Measurements from ENCODE around the gene COL5A1.
"Not testable (repeated sequence)": the region's sequence is repeated elsewhere in the genome, so short reads cannot be mapped to it uniquely, and the experiment has no call there.

Gene COL5A1

DNA sequence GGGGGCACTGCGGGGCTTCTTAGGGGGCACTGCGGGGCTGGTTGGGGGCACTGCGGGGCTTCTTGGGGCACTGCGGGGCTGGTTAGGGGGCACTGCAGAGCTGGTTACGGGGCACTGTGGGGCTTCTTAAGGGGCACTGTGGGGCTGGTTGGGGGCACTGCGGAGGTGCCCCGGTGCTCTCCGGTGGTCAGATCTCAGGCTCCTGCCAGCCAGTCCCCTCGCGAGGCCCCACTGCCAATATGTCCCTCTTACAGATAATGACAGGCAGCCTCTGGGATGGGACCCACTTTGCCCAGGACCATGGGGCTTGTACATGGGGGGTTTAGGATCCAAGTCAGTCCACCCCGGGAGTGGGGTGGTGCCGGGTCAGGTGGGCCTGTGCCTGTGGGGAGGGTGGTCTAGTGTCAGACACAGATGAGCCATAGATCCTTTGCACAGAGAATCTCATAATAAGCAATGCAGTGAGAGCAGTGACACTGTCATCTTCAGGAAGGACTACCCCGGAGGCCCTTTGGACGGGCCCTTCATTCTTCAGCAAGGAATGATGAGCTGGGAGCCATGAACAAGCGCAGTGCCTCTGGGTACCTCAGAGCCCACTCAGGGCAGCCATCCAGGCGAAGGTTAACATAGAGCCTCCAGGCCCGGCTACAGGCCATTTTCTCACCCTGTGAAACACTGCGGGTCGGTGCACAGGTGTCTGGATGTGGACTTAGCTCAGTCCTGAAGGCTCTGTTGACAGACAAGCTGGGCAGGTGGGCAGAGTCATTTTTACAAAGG is 38.2 kb downstream of the COL5A1 start:
- DNase-seq: no peak

- DNase-seq: no peak
Measured at GRCh38 chr9:134680393-134681060, 38.9 kb downstream of the COL5A1 start.

DNA sequence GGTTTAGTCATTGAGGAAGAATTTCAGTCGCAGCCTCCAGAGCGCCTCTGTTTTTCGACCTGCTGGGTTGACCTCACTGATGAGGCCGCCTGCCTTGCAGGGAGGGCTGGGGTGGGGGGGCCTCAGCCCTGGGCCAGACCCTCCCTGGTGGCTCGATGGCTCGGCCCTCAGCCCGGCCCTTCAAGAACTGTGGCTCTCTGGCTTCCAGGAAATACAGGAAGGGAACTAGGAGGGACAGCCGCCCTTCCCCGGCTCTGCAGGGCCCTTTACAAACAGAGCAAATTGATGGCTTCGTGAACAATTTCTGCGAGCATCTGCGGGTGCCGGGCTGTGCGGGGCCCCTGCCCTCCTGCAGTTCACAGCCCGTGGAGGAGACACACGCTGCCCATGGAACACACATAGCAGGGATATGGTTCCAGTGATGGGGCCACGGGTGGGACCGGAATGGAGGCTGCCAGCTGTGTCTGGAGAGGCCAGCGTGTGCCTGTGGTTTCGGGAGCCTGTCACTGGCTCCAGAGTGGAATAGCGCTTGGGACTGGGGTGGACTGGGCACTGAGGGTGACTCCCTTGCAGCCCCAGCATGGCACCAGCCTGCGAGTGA is 39.6 kb downstream of the COL5A1 start:
- no peak for DNase-seq

DNA sequence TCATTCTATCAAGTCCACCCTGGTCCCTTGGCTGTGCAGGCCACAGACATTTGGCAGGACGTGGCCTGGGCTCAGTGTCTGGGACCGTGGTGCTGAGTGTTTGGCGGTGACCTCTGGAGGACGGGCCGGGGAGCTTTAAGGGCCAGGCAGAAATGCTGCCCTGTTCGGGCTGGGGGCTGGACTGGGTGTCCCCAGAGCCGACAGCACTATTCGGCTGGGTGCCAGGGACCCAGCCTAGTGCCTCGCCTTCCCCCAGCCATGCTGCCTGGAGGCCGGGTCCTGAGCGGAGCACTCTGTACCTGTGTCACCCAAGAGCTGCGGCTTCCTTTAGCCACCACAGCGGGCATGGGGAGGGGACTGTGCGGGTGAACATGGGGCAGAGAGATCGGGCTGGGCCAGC is 40.4 kb downstream of the COL5A1 start:
- no peak for DNase-seq

DNA sequence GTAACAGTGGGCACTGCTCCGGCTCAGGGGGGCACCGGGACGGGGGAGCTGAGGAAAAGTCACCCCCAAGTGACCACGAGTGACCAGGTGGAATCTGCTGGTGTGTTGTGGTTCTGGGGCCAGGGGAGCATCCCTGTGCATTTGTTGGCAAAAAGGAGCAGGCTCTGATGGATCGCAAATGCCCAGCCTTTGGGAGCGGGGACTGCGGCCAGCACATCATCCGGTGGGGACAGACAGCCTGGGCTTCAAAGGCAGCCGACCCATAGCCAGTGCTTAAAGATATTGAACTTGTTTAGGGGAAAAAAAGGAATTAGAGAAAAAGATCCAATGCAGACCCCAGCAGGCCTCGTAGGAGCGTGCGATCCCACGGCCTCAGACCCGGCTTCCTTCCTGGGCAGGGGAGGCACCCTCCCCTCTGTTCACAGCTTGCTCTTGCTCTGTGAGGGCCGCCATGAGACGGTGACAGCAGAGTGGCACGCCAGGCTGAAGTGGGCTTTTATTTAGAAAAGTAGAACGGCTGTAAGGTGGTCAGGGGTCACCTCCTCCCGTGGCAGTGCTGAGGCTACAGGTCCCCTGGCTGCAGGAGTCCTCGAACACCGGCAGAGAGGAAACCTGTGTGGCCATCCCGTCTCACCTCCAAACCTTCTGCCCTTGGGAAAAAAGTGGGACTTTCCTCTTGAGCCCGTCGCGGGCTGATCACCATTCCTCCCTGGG is 41.2 kb downstream of the COL5A1 start:
- DNase-seq: no peak

GRCh38 chr9:134683714-134684374 is 42.2 kb downstream of the COL5A1 start:
- no peak for DNase-seq

- no peak for DNase-seq
Measured at GRCh38 chr9:134684375-134684723, 42.7 kb downstream of the COL5A1 start.

DNA sequence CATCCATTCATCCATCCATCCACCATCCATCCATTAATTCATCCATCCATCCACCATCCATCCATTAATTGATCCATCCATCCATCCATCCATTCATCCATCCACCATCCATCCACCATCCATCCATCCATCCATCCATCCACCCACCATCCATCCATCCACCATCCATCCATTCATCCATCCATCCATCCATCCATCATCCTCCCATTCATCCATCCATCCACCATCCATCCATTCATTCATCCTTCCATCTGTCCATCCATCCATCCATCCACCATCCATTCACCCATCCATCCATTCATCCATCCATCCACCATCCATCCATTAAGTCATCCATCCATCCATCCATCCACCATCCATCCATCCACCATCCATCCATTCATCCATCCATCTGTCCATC is 43.3 kb downstream of the COL5A1 start:
- not testable (repeated sequence) for DNase-seq

DNA sequence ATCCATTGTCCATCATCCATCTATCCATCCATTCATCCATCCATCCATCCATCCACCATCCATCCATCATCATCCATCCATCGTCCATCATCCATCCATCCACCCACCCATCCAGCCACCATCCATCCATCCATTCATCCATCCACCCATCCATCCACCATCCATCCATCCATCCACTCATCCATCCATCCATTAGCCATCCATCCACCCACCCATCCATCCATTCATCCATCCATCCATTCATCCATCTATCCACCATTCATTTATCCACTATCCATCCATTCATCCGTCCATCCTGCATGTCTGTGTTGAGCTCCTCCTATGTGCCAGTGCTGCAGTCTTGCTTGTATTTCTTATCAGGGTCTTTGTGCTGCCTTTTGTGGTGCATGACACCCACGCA is 44.2 kb downstream of the COL5A1 start:
- DNase-seq: no peak

GRCh38 chr9:134686896-134687295 is 45.3 kb downstream of the COL5A1 start:
- DNase-seq: no peak

DNA sequence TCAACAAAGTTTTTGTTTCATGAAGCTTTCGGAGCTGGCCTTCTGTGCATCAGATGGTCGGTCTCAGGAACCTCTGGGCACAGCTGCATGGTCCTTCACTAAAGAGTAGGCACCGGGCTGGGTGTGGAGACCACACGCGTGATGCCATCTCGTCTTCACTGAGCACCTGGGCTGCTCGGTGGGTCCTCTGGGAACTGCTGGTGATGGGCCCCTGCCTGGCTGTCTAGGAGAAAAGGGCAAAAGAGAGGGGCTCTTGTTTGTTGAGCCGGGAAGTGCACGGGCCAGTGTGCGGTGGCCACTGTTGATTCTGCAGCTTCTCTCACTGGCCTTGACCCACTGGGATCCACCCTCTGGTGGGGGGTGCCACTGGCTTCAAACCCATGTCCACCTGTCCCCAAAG is 46.0 kb downstream of the COL5A1 start:
- DNase-seq: no peak

DNA sequence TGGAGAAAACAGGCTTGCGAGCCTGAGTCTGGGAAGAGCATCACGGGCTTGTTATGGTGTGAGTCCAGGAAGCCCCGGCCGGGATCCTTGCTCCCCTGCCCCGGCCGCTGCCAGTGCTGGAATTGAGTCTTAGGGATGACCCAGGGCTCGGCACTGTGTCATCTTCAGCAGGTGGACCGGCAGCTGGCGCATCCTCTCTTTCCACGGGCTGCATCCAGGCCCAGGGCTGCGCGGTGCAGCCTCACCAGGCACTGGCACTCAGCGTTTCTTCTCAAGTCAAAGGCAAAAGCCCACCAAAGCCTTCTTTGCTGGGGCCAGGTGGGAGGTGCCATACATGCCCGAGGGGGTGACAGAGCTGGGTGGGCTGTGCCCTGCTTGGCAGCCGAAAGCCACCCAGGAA is 46.6 kb downstream of the COL5A1 start:
- no peak for DNase-seq

DNA sequence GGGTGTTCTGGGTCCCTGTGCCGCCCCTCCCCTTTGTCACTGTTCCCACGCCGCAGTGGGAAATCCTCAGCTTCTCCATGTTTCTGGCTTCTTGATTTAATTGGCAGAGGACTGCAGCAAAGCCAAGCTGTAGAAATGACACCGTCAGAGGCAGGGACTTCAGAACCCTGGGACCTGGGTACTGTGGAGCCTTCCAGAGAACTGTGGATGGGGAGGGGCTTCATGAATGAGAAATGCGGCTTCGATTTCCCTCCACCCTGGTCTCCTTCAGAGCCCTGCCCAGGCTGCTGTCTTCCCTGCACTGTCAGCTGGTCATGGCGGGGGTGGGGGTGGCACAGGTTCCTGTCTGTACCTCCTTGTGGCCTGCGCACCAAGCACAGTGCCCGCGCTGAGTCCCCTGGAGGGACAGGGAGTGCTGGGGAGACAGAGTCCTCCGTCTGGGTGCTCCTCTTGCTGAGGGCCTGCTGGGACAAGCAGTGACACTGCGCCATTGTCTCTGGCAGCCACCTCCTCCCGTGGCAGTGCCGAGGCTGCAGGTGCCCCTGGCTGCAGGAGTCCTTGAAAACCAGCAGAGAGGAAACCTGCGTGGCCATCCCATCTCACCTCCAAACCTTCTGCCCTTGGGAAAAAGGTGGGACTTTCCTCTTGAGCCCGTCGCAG is 47.2 kb downstream of the COL5A1 start:
- DNase-seq: no peak

DNA sequence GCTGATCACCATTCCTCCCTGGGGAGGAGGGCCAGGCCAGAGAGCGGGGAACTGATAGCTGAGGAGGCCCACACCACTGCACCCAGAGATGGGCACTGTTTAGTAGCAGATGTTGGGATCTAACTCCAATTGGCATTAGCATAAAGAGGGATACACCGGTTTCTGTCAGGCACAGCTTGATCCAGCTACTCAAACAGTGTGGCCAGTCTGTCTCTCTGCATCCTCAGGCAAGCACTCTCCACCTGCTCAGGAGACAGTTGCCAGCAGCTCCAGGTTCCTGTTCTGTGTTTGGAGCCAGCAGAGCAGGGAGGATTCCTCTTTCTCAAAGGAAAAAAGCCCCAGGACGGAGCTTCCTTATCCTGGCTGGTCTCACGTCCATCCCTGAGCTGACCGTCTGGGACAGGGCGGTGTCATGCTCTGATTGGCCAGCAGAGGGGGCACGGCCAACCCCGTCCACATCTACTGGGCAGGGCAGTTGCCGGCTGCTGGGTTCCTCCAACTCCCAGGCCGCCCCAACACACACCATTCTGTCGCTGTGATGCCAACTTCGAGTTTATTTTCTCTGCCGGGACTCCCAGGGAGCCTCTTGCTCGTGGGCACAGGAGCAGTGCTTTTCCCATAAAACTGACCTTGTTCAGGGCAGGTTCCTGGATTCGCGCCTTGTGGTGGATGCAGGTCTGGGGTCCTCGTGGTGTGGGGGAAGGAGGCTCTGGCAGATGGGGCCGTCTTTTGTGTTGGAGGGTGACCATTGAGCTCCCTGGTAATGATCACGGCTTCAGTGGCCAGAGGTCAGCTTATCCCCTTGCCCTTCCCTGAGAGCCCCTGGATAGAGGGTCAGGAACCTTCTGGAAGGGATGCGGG is 47.9 kb downstream of the COL5A1 start:
- peak; percentile 30 for DNase-seq

DNA sequence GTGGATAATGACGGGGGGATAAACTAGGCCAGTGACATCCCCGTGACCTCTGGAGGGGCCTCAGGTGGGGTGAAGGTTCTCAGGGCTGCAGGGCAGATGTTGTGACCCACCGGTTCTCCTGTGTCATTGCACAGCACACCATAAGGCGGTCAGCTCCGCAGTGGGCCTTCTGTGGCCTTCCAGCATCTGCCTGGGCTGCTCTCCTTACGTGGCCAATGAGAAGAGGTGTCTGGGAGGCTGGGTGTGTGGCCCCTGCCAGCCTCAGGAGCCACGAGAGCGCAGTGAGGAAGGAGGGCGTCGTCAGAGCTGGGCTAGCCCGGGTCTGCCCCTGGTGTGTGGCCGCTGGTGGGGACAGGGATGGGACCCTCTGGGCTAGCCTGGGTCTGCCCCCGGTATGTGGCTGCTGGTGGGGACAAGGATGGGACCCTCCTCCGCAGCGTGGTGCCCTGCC is 48.7 kb downstream of the COL5A1 start:
- DNase-seq: no peak

DNA sequence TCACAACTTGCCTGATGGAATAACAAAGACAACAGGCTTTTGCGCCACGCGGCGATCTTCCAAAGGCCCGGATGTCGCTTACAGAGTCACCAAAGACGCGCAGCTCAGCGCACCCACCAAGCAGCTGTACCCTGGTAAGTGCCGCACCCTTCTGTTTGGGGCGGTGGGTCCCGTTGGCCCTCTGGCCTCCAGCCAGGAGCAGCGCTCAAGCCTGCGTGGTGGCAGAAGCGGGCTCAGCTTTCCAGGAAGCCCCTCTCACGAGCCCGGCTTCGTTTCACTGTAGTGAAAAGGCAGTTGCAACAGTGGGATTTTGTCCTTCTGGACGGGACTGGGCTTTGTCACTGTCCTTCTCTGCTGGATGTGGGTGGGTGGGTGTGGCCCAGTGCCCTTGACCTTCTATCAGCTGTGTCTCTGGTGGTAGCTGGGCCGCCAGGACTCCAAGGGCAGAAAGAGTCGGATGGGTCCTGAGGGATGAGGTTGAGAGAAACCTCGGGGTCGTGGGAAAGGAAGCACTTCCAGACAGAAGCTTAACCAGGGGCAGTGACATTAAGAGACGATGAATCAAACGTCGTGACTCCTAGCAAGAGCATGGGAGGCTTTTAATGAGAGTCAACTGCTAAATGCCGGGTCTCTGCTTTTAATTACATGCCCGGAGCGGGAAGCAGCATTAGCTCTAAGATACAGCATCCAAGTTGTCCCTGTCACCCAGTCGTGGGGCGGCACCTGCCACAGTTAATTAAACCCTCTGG is 49.5 kb downstream of the COL5A1 start:
- DNase-seq: no peak

DNA sequence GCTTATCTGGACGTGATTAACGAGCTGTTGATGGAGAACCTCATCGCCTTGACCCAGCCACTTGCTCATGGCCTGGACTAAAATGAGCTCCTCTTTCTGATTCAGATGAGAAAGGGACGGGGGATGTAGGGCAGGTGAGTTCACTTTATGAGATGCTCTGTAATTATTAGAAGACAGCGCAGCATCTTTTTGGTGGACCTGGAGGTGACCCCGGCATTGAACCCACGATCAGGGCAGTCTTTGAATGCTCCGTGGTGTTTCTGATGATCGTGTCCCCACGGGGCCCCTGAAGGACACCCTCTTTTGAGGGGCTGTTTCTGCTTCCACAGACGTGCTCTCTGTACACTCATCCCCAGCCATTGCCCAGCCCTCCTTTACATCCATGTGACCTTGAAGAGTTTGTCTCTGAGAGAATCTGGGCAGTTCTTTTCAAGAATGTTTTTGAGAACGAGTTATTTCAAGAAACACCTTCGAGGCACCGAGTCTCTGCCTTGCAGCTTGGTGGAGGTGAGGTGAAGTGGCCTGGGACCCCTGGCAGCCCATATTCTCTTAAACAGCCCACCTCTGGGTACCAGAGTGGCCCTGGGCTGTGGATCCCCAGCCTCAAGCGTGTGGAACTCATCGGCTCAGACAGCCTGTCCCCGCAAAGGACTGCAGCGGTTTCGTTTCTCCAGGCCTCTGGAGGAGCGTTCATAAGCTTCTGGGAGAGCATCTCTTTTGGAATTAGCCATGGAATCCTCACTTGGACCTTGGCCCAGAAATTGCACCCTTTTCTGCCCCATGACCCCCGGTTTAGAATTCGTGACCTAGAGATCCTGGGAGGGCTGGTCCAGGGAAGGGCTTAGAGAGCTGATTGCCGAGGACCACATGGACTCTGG is 50.3 kb downstream of the COL5A1 start:
- no peak for DNase-seq

DNA sequence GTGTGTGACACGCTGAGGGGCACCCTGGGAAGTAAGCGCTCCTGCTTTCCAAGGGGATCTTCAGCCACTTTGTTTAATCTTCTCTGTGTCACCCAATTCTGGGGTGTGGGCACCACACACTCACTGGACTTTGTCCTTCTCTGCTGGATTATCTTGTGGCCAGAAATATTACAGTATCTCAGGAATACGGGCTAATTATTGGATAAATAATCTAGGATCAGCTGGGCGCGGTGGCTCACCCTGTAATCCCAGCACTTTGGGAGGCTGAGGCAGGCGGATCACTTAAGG is 50.9 kb downstream of the COL5A1 start:
- no peak for DNase-seq

GRCh38 chr9:134693011-134693410 is 51.4 kb downstream of the COL5A1 start:
- DNase-seq: no peak

All from activated T-cell treated with anti-CD3 and anti-CD28 coated beads, Interleukin-2, amount 50 U/mL, for 1 hour (primary cell).